Peyer's patch (tissue), 4 donors: ENCODE data around the gene PSD2.

Experiments used
- CTCF ChIP-seq, 6 experiments: fragments of 450-650 bp in 4 of 6; fragments of 200-600 bp in 2 of 6; sonication (generic) in 1 of 6; IDR thresholded peaks; one replicate each; pipeline ENCODE4 v1.5.1; 2017 to 2019; ENCODE audit warnings: antibody characterized with exemption in 6 of 6, mild to moderate bottlenecking in 3 of 6, moderate library complexity in 1 of 6
- POLR2A ChIP-seq, 2 donors: fragments of 450-650 bp; IDR thresholded peaks; one replicate each; pipeline ENCODE4 v1.5.1; 2017; ENCODE audit warnings: antibody characterized with exemption in 2 of 2, mild to moderate bottlenecking in 2 of 2, moderate library complexity in 2 of 2

GRCh38 chr5:139820130-139820529 is 24.5 kb downstream of the PSD2 start:
- TF ChIP-seq CTCF (IDR thresholded peaks at IDR 0.05), result no peak
- no peak for TF ChIP-seq POLR2A (IDR thresholded peaks at IDR 0.05)
